NCI-H446 (cell line): ENCODE results near the gene ATG7.
"Not testable (repeated sequence)": the region's sequence is repeated elsewhere in the genome, so short reads cannot be mapped to it uniquely, and the experiment has no call there.

Experiments used
- DNase-seq, 2 experiments: peaks; one replicate each; lab custom pipeline; 2025; lab: John Stamatoyannopoulos, UW

Gene ATG7

DNA sequence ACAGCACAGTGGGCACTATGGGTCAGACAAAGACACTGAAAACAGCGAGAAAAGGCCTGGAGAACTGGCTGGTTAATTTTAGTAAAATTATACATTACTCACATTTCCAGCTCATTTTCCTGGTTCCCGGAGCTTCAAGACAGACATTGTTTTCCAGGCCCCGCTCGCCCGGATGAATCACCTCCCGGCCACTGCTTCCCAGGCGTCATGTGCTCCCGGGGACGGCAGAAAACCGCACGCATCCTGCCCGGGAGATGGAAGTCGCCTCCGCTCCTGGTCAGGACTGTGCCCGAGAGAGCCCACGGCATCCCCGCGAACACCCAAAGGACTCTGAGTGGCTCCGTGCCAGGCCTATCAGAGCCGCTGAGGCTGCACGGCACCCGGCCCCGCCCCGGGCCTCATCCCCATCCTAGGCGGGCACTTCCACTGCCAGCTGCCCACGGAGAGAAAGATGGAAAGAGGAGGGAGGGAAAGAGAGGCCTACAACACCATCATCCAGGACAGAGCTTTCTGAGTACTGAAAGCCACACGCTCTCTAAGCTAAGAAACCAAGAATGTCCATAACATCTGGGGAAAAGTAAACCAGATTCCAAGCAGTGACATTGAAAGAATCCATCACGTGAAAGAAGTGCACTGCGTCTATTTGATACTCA, 296.4 kb downstream of the ATG7 start:
- no peak for DNase-seq

DNA sequence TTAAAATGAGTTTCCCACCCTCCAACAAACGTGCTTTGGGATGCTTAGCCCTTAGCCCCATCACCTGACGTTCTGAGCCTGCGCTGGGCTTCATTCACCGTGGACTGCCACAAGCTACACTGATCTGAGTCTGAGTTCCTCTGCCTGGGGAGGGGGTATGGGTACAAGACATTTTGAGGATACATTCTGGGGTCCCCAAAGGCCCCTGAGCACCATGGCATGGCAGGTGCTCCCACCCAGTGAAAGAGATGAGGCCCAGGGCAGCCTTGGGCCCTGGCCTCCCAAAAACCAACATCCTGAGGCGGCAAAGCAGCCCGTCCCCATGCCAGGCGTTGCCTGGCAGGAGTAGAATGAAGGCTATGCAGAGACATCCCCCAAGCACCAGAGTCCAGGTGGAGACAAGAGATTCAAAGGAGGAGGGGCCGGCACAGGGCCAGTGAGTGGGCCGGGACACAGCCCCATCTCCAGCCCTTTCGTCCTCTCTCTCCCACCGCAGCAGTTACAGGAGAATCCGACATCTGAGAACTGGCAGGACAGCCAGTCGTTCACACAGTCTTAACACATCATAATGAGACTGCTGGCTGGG, 297.1 kb downstream of the ATG7 start:
- DNase-seq: no peak

DNA sequence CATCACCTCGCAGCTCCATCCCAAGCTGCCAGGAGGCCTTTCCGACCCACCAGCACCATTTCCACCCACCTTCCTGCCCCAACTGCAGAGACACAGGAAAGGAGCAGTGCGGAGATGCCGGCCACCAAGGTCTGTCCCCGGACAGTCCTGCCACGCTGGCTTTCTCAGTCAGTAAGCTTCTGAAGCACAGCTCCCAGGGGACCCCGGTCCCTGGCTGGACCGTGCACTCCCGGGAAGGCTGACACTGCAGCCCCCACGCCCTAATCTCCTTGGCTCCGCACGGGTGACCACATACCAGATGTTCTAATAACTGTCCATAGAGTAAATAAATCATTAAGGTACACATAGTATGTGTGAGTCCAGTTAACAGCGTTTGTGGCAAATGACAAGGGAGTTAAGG, 298.1 kb downstream of the ATG7 start:
- no peak for DNase-seq

GRCh38 chr3:11570789-11571495, 298.7 kb downstream of the ATG7 start:
- DNase-seq: no peak

GRCh38 chr3:11572660-11573059, 300.5 kb downstream of the ATG7 start:
- not testable (repeated sequence) for DNase-seq

- DNase-seq: no peak
Measured at GRCh38 chr3:11574981-11575669, 302.9 kb downstream of the ATG7 start.

GRCh38 chr3:11575677-11576076, 303.5 kb downstream of the ATG7 start:
- no peak for DNase-seq

DNA sequence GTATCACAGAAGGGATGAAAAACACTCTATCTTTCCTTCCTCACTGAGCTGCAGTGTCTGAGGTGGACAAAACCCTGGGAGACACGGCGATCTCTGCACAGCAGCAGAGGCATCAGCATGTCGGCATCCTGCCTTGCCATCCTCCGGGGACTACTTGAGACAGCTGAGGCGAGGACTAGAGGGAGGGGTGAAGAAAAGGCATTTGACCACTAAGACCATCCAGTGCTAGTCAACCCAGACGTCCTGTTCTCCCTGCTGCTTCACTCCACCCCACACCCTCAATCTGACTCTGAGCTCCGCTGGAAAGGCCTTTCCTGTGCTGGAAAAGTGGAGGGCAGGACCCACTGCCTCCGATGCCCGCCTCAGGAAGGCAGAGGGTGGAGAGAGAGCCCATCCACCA, 304.3 kb downstream of the ATG7 start:
- no peak for DNase-seq

- no peak for DNase-seq
Measured at GRCh38 chr3:11578169-11578568, 306.0 kb downstream of the ATG7 start.

GRCh38 chr3:11580645-11581044, 308.4 kb downstream of the ATG7 start:
- DNase-seq: no peak

- peak in 1 of 2 experiments; percentile 32 for DNase-seq
Measured at GRCh38 chr3:11581237-11582190, 309.3 kb downstream of the ATG7 start.

DNA sequence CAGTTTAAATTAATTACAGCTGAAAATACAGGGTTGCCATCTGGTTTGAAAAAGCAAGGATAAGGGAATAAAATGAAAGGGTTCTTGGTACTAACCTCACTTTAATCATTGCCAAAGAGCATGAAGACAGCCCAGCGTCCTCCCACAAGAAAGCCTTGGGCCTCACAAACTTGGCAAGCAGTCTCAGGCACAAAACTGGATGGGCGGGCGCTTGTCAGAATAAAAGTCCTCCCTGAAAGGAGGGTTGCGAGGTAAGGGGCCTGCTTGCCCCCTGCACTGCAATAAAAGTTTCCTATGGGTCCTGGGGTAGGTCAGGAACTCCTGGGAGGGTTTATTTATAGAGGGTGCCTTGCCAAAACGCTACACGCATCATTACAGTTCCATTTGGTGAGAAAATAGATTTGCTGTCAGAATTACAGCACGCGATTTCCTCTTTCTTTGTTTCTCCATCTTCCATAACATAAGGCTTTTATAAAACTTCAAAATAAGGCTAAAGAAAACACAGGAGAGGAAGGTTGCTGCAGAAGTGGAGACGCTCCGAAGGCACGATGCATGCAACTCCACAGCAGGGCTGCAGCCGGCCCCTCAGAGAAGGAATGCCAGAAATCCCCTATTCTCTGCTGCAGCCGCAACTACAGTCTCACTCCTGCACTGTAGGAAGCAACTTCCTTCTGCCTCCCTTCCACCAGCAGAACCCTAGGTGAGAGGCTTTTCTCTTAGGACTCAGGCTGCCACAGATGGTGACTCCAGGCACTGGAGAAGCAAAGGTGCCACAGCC, 310.2 kb downstream of the ATG7 start:
- DNase-seq: peak; percentile 32 to 73

DNA sequence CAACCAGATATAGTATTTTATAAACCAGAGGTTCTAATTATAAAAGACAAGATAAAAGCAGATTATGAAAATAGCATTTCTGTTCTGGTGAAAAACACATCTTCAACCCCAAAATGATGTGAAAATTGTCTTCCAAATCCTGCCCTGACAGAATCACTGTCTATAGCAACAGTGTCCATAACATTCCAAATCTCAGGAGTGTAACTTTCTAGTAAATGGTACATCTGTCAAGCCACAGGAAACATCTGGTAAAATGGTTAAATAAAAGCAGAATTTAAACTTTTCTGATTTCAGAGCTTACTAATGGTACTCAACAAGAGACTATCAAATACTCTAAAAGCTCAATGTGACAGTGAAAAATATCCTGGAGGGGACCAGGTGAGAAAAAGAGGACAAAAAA, 311.0 kb downstream of the ATG7 start:
- DNase-seq: no peak

DNA sequence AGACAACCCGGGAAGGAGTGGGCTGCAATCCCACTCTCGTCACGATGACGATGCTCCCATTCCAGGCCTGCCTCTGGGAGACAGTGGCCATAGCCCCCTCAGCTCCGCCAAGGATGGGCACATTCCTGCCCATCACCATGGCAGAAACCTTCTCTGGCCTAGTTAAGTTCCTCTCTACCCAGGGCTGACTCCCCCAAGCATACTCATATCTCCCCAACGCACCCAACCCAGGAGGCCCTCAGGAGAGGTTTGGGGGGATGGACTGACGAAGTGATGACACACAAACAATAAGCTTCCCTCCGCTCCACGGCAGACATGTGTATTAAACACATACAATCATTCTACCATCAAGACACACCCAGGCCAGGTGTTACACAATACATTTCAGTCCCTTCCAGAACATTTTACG, 311.4 kb downstream of the ATG7 start:
- no peak for DNase-seq

DNA sequence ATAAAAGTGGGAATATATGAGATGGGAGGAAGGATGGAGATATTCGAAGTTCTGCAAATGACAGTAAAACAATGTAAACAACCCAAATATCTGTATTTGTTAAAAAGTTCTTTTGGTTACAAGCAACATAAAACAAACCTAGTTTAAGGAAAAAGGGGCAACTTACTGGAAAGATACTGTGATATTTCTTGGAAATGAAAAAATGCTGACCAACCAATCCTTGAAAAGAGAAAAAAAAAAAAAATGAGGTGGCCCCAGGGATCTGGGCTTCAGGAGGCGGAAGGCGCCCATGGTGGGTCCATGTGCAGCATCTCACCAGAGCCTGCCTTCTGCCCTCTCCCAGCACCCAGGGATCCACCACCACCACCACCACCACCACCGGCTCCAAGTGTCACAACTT, 312.4 kb downstream of the ATG7 start:
- DNase-seq: no peak

GRCh38 chr3:11587766-11588165, 315.6 kb downstream of the ATG7 start:
- no peak for DNase-seq

GRCh38 chr3:11588338-11588737, 316.1 kb downstream of the ATG7 start:
- DNase-seq: no peak

DNA sequence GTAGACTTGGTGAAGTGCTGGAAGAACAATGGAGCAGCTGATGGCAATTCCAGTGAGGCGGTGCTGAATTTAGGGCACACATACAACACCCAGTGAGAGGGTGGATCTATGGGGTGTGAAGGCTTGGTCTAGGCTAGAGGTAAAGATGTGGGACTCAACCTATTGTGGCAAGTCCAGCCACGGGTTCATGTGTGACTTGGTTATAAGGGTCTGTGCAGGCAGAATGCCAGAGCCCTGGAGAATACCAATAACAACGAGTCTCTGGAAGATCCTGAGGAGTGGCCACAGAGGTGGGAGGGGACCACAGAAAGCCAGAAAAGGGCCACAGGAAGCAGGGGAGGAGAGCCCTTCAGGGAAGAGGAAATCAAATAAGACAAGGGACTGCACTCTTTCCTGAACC, 316.6 kb downstream of the ATG7 start:
- no peak for DNase-seq

DNA sequence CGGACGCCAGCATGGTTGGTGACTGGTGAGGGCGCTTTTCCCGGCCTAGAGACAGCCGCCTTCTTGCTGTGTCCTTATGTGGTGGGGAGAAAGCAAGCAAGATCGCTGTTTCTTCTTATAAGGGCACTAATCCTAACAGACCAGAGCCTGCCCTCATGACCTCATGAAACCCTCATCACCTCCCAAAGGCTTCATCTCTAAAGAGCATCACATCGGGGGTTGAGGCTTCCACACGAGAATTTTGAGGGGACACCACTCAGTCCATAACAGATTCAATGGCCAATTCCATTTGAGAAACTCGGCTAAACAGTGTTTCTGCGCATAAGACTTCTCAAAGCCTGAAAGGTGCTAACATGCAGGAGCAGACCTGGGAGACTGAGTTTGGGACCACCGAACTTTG, 317.5 kb downstream of the ATG7 start:
- DNase-seq: no peak

- no peak for DNase-seq
Measured at GRCh38 chr3:11591002-11591355, 318.8 kb downstream of the ATG7 start.
